ENCODE data around the gene CCDC89. TPM values are rescaled to one million over a fixed set of nuclear protein-coding genes. Genes with fewer than 3 reads are reported as not detected.
A peak's percentile ranks its signal among the peaks of the same experiment; 100 is the strongest.

The CCDC89 gene
- total RNA-seq (2014; rRNA removed; shearing (Covaris generic)), result not detected in 2 replicates

DNA sequence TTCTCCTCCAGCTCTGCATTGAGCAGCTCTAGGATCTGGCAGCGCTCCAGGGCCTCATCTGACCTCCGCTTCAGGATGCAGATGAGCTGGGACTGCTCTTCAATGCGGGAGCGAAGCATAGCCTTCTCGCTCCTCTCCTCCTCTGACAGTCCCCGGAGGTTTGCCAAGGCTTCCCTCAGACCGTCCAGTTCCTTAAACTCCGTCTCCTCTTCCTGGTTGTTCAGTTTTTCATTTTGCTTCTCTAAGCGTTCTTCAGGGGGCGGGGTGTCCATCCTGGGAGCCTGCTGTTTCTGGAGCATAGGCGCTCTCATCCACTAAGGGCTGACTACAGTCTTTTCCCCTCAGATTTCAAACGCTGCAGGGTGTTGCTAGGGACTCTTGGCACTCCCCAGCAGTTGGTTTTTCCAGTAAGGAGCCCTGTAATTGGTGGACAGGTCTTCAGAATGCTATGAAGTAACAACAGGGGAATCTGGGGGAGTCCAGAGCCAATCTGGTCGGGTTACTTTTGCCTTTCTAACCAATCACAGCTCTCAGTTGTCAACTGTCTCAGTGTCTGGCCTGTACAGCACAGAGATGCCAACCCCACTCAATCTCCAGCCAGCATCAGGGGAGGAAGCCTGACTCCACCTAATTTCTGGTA lies at the start of gene CCDC89:
Gene CCDC89 (minus strand): TSS at position 376 of the 640 bp plus-strand sequence. CDS start 65 bp downstream, at position 311.
- DNase-seq, result peak; percentile 49

DNA sequence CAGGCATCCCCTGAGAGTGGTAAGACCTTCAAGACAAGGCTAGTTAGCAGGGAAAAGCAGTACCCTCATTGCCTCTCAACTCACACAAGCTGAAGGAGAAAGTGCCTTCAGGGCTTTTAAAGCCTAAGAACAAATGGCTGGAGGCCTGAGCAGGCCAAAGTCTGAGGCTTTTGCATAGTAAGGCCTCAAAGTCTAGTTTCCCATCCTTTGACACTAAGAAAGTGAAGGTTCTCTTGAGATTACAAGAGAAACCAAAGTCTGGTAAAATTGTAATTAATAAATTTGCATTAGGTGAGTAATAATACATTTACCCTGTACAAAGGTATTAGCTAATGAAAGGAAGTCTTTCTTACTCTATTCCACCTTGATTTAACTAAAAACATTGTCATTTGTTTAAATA lies 47.0 kb upstream of the CCDC89 start:
- Histone ChIP-seq H3K4me3 (ENCODE audit: insufficient read depth, low read depth, low read length) (no peak overlapping the region), H3K36me3 (replicated peaks; ENCODE audit: control insufficient read depth, insufficient read depth, low read length) (no peaks in the 10 kb centered on the region), H3K27me3 (ENCODE audit: control insufficient read depth, insufficient read depth, low read length) (no peaks in the 10 kb centered on the region)
- DNase-seq, result no peak

More for the DNA sequence above, at the start of gene CCDC89:
- H3K36me3 ChIP-seq (replicated peaks; ENCODE audit: control insufficient read depth, insufficient read depth, low read length), result no peaks in the 10 kb centered on the region
- H3K4me3 ChIP-seq (ENCODE audit: insufficient read depth, low read depth, low read length), result no peak within 1 kb of the TSS
- H3K27me3 ChIP-seq (ENCODE audit: control insufficient read depth, insufficient read depth, low read length), result no peaks in the 10 kb centered on the region

DNA sequence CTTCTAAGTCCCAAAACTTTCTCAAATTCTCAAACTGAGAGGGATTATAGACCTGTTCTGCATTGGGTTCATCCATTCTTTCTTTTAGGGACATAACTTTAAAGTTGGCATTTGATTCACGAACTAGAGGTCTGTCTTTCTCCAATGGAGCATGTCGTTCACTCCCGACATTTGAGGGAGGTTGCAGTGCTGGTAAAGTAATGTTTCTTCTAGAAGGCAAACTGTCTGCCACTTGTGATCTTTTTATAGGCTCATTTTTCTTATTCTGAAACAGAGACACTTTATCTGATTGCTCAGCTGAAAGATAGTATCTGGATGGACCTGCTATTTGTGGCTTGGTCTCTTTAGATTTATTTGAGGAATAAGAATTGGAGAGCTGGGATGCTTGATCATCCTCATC lies 40.4 kb upstream of the CCDC89 start:
- Histone ChIP-seq H3K27me3 (ENCODE audit: control insufficient read depth, insufficient read depth, low read length) (no peaks in the 10 kb centered on the region), H3K36me3 (replicated peaks; ENCODE audit: control insufficient read depth, insufficient read depth, low read length) (no peaks in the 10 kb centered on the region), H3K4me3 (ENCODE audit: insufficient read depth, low read depth, low read length) (no peak overlapping the region)
- DNase-seq, result no peak

DNA sequence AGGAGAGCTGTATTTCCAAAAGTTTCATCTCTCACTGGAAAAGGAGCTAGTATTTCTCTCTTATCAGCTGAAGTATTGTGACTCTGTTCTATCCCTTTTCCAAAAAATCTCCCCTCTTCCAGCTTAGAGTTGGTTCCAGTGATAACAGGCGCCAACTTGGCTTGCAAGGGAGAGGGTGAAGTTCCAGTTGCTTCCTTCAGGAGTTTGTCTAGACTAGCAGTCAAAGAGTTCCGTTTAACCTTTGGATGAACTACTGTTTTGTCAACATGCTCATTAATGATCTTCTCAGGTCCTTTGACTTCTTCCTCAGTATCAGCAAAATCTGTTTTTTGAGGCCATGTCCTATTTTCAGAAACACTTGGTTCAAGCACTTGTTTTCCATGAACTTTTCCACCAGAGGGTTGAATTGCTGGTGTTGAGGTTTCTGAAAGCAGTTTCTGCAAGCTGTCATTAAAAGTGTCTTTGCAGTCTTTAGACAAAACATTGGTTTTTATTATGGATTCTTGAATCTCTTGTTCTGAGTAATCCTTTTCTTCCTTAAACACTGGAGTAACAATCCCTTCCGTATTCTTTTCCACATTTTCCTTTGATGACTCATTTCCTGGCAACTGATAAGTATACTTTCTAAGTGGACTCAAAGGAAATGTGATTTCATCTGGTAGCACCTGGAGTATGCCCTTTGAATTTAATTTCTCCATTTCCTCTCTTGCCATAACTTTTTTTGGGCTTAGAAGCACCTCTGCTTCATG lies 39.7 kb upstream of the CCDC89 start:
- DNase-seq, result no peak
- Histone ChIP-seq H3K36me3 (replicated peaks; ENCODE audit: control insufficient read depth, insufficient read depth, low read length) (no peaks in the 10 kb centered on the region), H3K4me3 (ENCODE audit: insufficient read depth, low read depth, low read length) (no peak overlapping the region), H3K27me3 (ENCODE audit: control insufficient read depth, insufficient read depth, low read length) (no peaks in the 10 kb centered on the region)

DNA sequence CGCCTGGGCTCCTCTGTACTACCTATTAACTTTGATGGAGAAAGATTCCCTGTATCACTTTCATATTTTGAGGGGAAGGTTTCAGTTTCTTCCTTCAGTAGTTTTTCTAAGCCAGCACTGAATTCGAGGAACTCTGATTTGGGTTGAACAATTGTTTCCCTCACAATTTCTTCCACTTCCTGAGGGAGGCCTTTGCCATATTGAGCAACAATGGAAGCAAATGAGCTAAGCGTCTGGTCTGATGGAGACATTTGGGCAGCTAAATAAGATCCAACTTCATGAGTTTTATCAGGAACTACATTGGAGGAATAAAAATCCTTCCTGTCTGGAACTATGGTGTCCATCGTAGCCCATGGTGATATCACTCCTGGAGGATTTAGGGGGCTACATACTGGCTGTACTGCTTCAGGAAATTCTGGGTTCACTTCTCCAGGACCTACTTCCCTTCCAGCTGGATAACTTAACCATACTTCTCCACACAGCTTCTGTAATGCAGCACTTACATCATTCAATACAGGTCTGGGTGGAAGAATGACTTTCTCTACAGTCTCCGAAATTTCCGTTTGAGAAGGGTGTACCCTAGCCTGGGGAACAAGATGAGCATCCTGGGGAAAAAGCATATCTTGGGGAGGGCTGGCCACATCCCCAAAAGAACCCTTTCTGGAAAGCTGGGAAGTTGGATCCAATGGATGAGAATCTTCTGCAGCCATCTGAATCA lies 38.9 kb upstream of the CCDC89 start:
- DNase-seq, result no peak
- H3K27me3 ChIP-seq (ENCODE audit: control insufficient read depth, insufficient read depth, low read length), result no peaks in the 10 kb centered on the region
- H3K36me3 ChIP-seq (replicated peaks; ENCODE audit: control insufficient read depth, insufficient read depth, low read length), result no peaks in the 10 kb centered on the region
- H3K4me3 ChIP-seq (ENCODE audit: insufficient read depth, low read depth, low read length), result no peak overlapping the region

DNA sequence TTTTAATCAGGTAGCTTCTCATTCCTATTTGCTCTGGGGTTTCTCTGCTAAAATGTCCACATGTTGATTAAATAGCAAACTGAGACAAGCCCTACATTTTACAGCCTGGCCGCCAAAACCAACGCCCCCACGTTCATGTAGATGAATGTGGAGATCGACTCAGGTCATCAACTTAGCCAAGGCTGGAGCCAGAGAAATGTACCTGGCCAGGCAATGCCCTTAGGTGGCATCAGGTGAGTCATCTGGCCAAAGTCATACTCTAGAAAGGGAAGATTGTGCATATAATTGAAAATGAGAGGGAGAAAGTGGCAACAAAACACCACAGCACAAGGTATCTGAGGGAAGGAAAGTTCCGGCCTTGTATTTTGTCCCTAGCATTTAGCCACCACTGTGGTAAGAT lies 37.1 kb upstream of the CCDC89 start:
- no peaks in the 10 kb centered on the region for H3K27me3 ChIP-seq (ENCODE audit: control insufficient read depth, insufficient read depth, low read length)
- H3K36me3 ChIP-seq (replicated peaks; ENCODE audit: control insufficient read depth, insufficient read depth, low read length), result no peaks in the 10 kb centered on the region
- no peak overlapping the region for H3K4me3 ChIP-seq (ENCODE audit: insufficient read depth, low read depth, low read length)
- no peak for DNase-seq

- Histone ChIP-seq H3K27me3 (ENCODE audit: control insufficient read depth, insufficient read depth, low read length) (no peaks in the 10 kb centered on the region), H3K4me3 (ENCODE audit: insufficient read depth, low read depth, low read length) (no peak overlapping the region), H3K36me3 (replicated peaks; ENCODE audit: control insufficient read depth, insufficient read depth, low read length) (no peaks in the 10 kb centered on the region)
- DNase-seq, result no peak
These were observed 35.2 kb upstream of the CCDC89 start for GRCh38 chr11:85721191-85721590.

DNA sequence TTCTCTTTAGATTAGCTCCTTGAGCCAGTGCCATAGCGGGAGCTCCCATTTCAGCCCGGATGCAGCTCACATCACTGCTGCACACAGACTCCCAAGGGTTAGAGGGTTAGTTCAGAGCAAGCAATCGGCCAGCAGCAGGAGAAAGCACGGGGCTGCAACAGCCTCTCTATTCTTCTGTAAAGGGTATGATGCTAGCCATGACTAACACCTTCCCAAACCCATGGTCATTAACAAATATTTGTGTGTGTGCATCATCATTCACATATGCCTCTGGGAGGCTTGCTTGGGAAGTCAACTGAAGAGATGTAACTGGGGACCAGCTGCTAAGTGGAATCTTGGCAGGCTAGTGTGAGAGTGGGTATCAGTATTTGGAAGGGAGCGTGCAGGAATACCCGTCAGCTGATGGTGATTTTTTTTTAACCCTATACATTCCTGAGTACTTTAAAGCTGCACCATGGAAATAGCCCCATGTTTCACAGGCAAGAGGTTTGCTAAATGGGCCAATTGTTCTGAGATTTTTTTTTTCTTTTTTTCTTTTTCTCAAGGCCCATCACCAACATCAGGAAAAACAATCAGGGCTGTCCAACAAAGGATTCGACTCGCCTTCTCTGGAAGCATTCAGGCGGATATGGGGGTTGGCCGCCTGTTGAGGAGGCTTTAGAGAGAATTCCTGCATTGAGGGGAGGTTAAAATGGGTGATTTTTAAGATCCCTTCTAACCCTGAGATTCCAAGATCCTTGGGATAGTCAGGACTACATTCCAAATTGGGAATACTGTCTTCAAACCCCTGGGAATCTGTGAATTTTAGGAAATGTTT lies 33.2 kb upstream of the CCDC89 start:
- peak; percentile 51 for DNase-seq
- Histone ChIP-seq H3K4me3 (ENCODE audit: insufficient read depth, low read depth, low read length) (no peak overlapping the region), H3K27me3 (ENCODE audit: control insufficient read depth, insufficient read depth, low read length) (no peaks in the 10 kb centered on the region)

DNA sequence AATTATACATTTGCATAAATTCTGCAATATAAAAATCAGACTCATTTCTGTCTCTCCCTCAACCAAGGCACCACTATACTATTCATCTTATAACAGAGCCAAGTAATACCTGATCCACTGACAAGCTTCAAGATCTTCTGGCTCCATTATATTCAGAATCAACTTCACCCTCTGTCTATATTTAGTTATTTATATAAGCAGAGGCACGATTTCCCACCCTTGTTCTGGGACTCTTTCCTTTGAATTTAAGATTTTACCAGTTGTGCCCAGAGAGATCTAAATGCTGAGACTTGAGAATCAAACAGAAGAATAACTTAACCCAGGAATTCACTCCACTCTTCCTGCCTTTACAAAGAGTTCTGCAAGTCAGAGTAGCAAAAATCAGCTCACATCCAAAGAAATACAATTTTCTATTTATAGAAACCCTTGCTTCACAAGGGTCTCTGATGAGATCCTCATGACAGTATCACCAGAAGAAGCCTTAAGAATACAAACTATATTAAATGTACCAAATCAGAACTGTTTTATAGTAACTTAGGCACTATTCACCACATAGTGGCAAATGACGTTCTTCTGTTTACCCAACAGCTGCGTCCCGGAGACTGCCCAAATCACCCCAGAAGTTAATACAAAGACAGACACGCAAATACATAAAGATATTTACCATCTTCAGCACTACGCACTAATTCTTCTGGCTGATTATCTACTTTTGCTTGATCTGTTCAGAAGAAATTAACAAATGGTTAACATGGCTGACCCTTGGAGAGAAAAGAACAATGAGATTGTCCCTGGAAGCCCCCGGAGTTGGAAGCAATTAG lies 32.3 kb upstream of the CCDC89 start:
- H3K36me3 ChIP-seq (replicated peaks; ENCODE audit: control insufficient read depth, insufficient read depth, low read length), result no peaks in the 10 kb centered on the region
- no peak overlapping the region for H3K4me3 ChIP-seq (ENCODE audit: insufficient read depth, low read depth, low read length)
- no peak for DNase-seq
- no peaks in the 10 kb centered on the region for H3K27me3 ChIP-seq (ENCODE audit: control insufficient read depth, insufficient read depth, low read length)

More for the DNA sequence above, 33.2 kb upstream of the CCDC89 start:
- H3K36me3 ChIP-seq (replicated peaks; ENCODE audit: control insufficient read depth, insufficient read depth, low read length), result no peaks in the 10 kb centered on the region

GRCh38 chr11:85717429-85717828 lies 31.4 kb upstream of the CCDC89 start:
- DNase-seq, result no peak
- Histone ChIP-seq H3K27me3 (ENCODE audit: control insufficient read depth, insufficient read depth, low read length) (no peaks in the 10 kb centered on the region), H3K36me3 (replicated peaks; ENCODE audit: control insufficient read depth, insufficient read depth, low read length) (no peaks in the 10 kb centered on the region), H3K4me3 (ENCODE audit: insufficient read depth, low read depth, low read length) (no peak overlapping the region)

DNA sequence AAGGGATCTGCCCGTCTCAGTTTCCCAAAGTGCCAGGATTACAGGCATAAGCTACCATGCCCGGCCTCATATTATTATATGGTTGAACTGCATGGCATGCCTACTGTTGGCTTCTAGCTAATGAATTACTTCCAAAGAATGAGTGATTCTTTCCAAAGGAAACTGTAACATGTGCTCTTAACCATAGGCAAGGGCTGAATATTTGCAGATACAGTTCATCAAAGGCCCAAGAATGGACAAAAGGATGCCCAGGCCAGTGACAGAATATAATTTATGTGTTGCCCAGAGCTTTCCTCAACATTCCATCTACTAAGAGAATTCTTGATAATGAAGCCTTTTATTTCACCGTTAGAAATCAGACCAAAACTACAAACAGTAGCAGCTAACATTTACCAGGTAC lies 27.0 kb upstream of the CCDC89 start:
- Histone ChIP-seq H3K27me3 (ENCODE audit: control insufficient read depth, insufficient read depth, low read length) (no peaks in the 10 kb centered on the region), H3K4me3 (ENCODE audit: insufficient read depth, low read depth, low read length) (no peak overlapping the region), H3K36me3 (replicated peaks; ENCODE audit: control insufficient read depth, insufficient read depth, low read length) (no peaks in the 10 kb centered on the region)
- DNase-seq, result no peak

DNA sequence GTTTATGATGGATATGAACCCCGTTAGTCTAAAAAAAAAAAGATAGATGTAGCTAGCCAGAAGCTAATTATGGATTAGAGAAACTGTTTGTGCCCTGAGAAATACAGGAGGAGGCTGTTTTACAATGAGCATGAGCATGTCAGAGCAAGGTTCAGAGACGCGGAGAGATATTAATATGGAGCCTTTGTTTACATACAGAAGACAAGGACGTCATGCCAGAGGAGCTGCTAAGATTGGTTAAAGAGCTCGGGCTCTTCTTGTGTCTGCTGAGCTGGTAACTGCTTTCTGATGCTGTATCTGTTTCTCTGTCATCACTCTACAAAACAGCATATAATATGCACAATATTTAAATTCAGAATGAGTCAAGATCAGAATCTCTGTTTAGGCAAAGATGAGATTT lies 24.9 kb upstream of the CCDC89 start:
- no peaks in the 10 kb centered on the region for H3K36me3 ChIP-seq (replicated peaks; ENCODE audit: control insufficient read depth, insufficient read depth, low read length)
- no peaks in the 10 kb centered on the region for H3K27me3 ChIP-seq (ENCODE audit: control insufficient read depth, insufficient read depth, low read length)
- H3K4me3 ChIP-seq (ENCODE audit: insufficient read depth, low read depth, low read length), result no peak overlapping the region
- no peak for DNase-seq

GRCh38 chr11:85709941-85710702 lies 24.1 kb upstream of the CCDC89 start:
- no peak for DNase-seq
- Histone ChIP-seq H3K36me3 (replicated peaks; ENCODE audit: control insufficient read depth, insufficient read depth, low read length) (no peaks in the 10 kb centered on the region), H3K27me3 (ENCODE audit: control insufficient read depth, insufficient read depth, low read length) (no peaks in the 10 kb centered on the region), H3K4me3 (ENCODE audit: insufficient read depth, low read depth, low read length) (no peak overlapping the region)

Measured in H7 (cell line).